ENCODE measurements around the gene ATP6V1B1. TPM values are rescaled to one million over a fixed set of nuclear protein-coding genes. Genes with fewer than 3 reads are reported as not detected.

The ATP6V1B1 gene
- total and polyA plus RNA-seq, 2 of the 13 experiments (the other 11 are each of a cell fraction or from before 2014, with no cell fraction given): 0.58 to 1.6 TPM

- TF ChIP-seq, protein P1, sequence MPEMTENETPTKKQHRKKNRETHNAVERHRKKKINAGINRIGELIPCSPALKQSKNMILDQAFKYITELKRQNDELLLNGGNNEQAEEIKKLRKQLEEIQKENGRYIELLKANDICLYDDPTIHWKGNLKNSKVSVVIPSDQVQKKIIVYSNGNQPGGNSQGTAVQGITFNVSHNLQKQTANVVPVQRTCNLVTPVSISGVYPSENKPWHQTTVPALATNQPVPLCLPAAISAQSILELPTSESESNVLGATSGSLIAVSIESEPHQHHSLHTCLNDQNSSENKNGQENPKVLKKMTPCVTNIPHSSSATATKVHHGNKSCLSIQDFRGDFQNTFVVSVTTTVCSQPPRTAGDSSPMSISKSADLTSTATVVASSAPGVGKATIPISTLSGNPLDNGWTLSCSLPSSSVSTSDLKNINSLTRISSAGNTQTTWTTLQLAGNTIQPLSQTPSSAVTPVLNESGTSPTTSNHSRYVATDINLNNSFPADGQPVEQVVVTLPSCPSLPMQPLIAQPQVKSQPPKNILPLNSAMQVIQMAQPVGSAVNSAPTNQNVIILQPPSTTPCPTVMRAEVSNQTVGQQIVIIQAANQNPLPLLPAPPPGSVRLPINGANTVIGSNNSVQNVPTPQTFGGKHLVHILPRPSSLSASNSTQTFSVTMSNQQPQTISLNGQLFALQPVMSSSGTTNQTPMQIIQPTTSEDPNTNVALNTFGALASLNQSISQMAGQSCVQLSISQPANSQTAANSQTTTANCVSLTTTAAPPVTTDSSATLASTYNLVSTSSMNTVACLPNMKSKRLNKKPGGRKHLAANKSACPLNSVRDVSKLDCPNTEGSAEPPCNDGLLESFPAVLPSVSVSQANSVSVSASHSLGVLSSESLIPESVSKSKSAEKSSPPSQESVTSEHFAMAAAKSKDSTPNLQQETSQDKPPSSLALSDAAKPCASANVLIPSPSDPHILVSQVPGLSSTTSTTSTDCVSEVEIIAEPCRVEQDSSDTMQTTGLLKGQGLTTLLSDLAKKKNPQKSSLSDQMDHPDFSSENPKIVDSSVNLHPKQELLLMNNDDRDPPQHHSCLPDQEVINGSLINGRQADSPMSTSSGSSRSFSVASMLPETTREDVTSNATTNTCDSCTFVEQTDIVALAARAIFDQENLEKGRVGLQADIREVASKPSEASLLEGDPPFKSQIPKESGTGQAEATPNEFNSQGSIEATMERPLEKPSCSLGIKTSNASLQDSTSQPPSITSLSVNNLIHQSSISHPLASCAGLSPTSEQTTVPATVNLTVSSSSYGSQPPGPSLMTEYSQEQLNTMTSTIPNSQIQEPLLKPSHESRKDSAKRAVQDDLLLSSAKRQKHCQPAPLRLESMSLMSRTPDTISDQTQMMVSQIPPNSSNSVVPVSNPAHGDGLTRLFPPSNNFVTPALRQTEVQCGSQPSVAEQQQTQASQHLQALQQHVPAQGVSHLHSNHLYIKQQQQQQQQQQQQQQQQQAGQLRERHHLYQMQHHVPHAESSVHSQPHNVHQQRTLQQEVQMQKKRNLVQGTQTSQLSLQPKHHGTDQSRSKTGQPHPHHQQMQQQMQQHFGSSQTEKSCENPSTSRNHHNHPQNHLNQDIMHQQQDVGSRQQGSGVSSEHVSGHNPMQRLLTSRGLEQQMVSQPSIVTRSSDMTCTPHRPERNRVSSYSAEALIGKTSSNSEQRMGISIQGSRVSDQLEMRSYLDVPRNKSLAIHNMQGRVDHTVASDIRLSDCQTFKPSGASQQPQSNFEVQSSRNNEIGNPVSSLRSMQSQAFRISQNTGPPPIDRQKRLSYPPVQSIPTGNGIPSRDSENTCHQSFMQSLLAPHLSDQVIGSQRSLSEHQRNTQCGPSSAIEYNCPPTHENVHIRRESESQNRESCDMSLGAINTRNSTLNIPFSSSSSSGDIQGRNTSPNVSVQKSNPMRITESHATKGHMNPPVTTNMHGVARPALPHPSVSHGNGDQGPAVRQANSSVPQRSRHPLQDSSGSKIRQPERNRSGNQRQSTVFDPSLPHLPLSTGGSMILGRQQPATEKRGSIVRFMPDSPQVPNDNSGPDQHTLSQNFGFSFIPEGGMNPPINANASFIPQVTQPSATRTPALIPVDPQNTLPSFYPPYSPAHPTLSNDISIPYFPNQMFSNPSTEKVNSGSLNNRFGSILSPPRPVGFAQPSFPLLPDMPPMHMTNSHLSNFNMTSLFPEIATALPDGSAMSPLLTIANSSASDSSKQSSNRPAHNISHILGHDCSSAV (CRISPR knock-in tag; IDR thresholded peaks at IDR 0.05; ENCODE audit: borderline replicate concordance): no peak
- TF ChIP-seq AGO2 (optimal IDR thresholded peaks at IDR 0.05; ENCODE audit: low read depth, low read length) (no peak), XRCC5 (optimal IDR thresholded peaks at IDR 0.05; ENCODE audit: low read length) (peak; percentile 81), NFKB2 (CRISPR knock-in tag; IDR thresholded peaks at IDR 0.05; ENCODE audit: borderline replicate concordance) (peak; percentile 88; the same call in 1 of the 2 replicates), RARG (CRISPR knock-in tag; IDR thresholded peaks at IDR 0.05; ENCODE audit: low read depth) (no peak), GLI4 (CRISPR knock-in tag; IDR thresholded peaks at IDR 0.05; ENCODE audit: borderline replicate concordance) (peak; percentile 57; the same call in 1 of the 2 replicates), ZNF350 (CRISPR knock-in tag; IDR thresholded peaks at IDR 0.05; ENCODE audit: borderline replicate concordance, low read depth) (peak; percentile 46; the same call in 1 of the 2 replicates), ZNF512 (CRISPR knock-in tag; IDR thresholded peaks at IDR 0.05) (peak; percentile 49; the same call in 1 of the 2 replicates), SRSF1 (optimal IDR thresholded peaks at IDR 0.05; ENCODE audit: low read depth, low read length) (no peak), ZBTB20 (CRISPR knock-in tag; IDR thresholded peaks at IDR 0.05; ENCODE audit: borderline replicate concordance, low read depth) (0 out of 2 replicates have a peak, but pooled peaks have one; percentile 24), ZNF557 (CRISPR knock-in tag; IDR thresholded peaks at IDR 0.05) (no peak)
- TF ChIP-seq, protein P2, sequence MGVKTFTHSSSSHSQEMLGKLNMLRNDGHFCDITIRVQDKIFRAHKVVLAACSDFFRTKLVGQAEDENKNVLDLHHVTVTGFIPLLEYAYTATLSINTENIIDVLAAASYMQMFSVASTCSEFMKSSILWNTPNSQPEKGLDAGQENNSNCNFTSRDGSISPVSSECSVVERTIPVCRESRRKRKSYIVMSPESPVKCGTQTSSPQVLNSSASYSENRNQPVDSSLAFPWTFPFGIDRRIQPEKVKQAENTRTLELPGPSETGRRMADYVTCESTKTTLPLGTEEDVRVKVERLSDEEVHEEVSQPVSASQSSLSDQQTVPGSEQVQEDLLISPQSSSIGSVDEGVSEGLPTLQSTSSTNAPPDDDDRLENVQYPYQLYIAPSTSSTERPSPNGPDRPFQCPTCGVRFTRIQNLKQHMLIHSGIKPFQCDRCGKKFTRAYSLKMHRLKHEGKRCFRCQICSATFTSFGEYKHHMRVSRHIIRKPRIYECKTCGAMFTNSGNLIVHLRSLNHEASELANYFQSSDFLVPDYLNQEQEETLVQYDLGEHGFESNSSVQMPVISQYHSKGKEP (CRISPR knock-in tag; IDR thresholded peaks at IDR 0.05): no peak
Observed at GRCh38 chr2:70994699-70995425, 59.2 kb downstream of the ATP6V1B1 start, which contains the start of gene TEX261 (continued).

All from HepG2 (cell line).